Activated B cell treated with CpG ODN at 0.5 μM for 24 hours (primary cell): ENCODE data around the gene SLC8A2. TPM values are rescaled to one million over a fixed set of nuclear protein-coding genes. Genes with fewer than 3 reads are reported as not detected.

Source experiments
- ATAC-seq: fragments of 200-7000 bp; cut with Tn5 transposase; one replicate; pipeline ENCODE4 v1.10.0; 2021; ENCODE audit warnings: low read depth, mild to moderate bottlenecking, moderate library complexity
- CTCF ChIA-PET: fragments of 350-600 bp; sonication (Branson Sonifier 250); formaldehyde crosslinking; loops from one replicate; lab custom pipeline; 2021; ENCODE audit warnings: antibody characterized with exemption; lab: Charles Lee
- POLR2A ChIA-PET: fragments of 350-600 bp; sonication (Branson Sonifier 250); formaldehyde crosslinking; loops from one replicate; lab custom pipeline; 2021; ENCODE audit warnings: antibody characterized with exemption; lab: Charles Lee
- DNase-seq: peaks from one replicate; pipeline ENCODE4 v3.0.0; 2022
- H3K27ac Mint-ChIP-seq: one replicate; pipeline ENCODE4 v1.8.0; 2020; ENCODE audit warnings: mixed read lengths
- H3K27me3 Mint-ChIP-seq: one replicate; pipeline ENCODE4 v1.8.0; 2021; ENCODE audit warnings: mixed read lengths
- H3K36me3 Mint-ChIP-seq: one replicate; pipeline ENCODE4 v1.8.0; 2021; ENCODE audit warnings: low read depth, mixed read lengths
- H3K4me1 Mint-ChIP-seq: one replicate; pipeline ENCODE4 v1.8.0; 2021; ENCODE audit warnings: mixed read lengths
- H3K4me3 Mint-ChIP-seq: one replicate; pipeline ENCODE4 v1.8.0; 2020; ENCODE audit warnings: mild to moderate bottlenecking, mixed read lengths
- H3K9me3 Mint-ChIP-seq: one replicate; pipeline ENCODE4 v1.8.0; 2020; ENCODE audit warnings: mixed read lengths
- CTCF ChIP-seq: fragments of 200-600 bp; IDR thresholded peaks from one replicate; pipeline ENCODE4 v1.8.0; 2022; ENCODE audit warnings: antibody characterized with exemption, mild to moderate bottlenecking
- intact Hi-C: fragments of 100-400 bp; cut with micrococcal nuclease; formaldehyde crosslinking; loops from one replicate; pipeline ENCODE4 v1.15.1; 2024
- total RNA-seq: library from RNA; stranded (reverse); gene quantifications from 2 replicates; pipeline ENCODE4 v1.2.3, GENCODE V29; 2022

SLC8A2 gene
- total RNA-seq, 1 donor from 2014 or later = not detected

GRCh38 chr19:47437500-47437899 lies 34.2 kb downstream of the SLC8A2 start:
- Mint-ChIP-seq H3K27ac (no peak overlapping the region), H3K4me1 (peaks cover 7% of the 10 kb centered on the region), H3K27me3 (peaks cover 68% of the 10 kb centered on the region), H3K9me3 (peaks cover 2% of the 10 kb centered on the region), H3K36me3 (no peaks in the 10 kb centered on the region), H3K4me3 (no peak overlapping the region)
- no peak for DNase-seq
- CTCF ChIA-PET = interaction anchor here (0.8 to 6.7 kb wide), 2 partner anchors 10 to 269 kb away, joined by 3 to 72 read pairs; no protein-coding TSS in a partner anchor
- ATAC-seq = no peak
- POLR2A ChIA-PET = no interaction called here
- intact Hi-C loops = loop anchor here (2.0 kb wide), 1 partner anchor 351 kb away; no protein-coding TSS in a partner anchor
- TF ChIP-seq CTCF = no peak

DNA sequence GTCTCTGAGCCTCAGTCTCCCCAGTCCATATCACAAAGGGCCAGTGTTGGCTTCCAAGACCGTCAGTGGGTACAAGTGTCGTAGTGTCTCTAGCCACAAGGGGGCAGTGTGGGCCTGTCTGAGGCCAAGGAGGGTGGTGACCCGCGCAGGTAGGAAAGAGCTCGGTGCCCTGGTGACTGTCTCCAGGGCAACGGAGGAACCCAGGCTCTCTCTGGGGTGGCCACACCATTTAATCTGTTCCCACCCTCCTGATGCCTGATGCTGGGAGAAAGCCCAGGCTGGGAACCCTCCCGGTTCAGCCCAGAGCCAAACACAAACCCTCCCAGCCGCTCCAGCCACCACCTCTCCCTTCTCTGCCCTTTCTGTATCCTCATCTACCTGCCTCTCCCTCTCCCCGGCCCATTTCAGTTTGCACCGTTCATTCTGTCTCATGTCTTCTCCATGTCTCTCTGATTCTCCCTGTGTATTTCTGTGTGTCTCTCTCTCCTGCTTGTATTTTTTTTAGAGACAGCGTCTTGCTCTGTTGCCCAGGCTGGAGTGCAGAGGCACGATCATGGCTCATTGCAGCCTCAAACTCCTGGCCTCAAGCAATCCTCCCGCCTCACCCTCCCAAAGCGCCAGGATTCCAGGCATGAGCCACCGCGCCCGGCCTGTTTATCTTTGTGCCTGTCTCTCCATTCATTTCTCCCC lies 34.8 kb downstream of the SLC8A2 start:
- intact Hi-C loops = loop anchor here (1.0 to 2.0 kb wide), 5 partner anchors 78 to 352 kb away; partner anchors contain the start of gene NAPA
- DNase-seq (peak; percentile 71), ATAC-seq (peak; percentile 93)
- Mint-ChIP-seq H3K9me3 (peaks cover 2% of the 10 kb centered on the region), H3K36me3 (no peaks in the 10 kb centered on the region), H3K4me1 (peaks cover 7% of the 10 kb centered on the region), H3K27me3 (peaks cover 68% of the 10 kb centered on the region), H3K4me3 (no peak overlapping the region), H3K27ac (no peak overlapping the region)
- TF ChIP-seq CTCF = no peak
- ChIA-PET CTCF (interaction anchor here (0.6 to 6.7 kb wide), 17 partner anchors 9 to 424 kb away, joined by 3 to 72 read pairs (median 4); partner anchors contain the start of genes BICRA, EHD2 and NOP53), POLR2A (interaction anchor here (0.5 to 1.3 kb wide), 4 partner anchors 263 to 309 kb away, joined by 3 to 4 read pairs (median 4); no protein-coding TSS in a partner anchor)

- H3K27me3 Mint-ChIP-seq = peaks cover 66% of the 10 kb centered on the region
- H3K36me3 Mint-ChIP-seq = no peaks in the 10 kb centered on the region
- H3K27ac Mint-ChIP-seq = no peak overlapping the region
- intact Hi-C loops = loop anchor here (1.0 to 2.0 kb wide), 5 partner anchors 79 to 353 kb away; partner anchors contain the start of gene NAPA
- no peak for DNase-seq
- H3K9me3 Mint-ChIP-seq = peaks cover 2% of the 10 kb centered on the region
- no peak for TF ChIP-seq CTCF
- ChIA-PET POLR2A (interaction anchor here (0.6 to 1.3 kb wide), 5 partner anchors 271 to 317 kb away, joined by 3 to 7 read pairs (median 5); no protein-coding TSS in a partner anchor), CTCF (interaction anchor here (1.0 to 6.7 kb wide), 9 partner anchors 10 to 423 kb away, joined by 3 to 72 read pairs (median 9); partner anchors contain the start of genes EHD2 and NOP53)
- no peak overlapping the region for H3K4me3 Mint-ChIP-seq
- H3K4me1 Mint-ChIP-seq = peaks cover 7% of the 10 kb centered on the region
- ATAC-seq = no peak
These were observed 35.7 kb downstream of the SLC8A2 start for GRCh38 chr19:47435883-47436417.

GRCh38 chr19:47435196-47435595 lies 36.5 kb downstream of the SLC8A2 start:
- Mint-ChIP-seq H3K27ac (no peak overlapping the region), H3K4me3 (no peak overlapping the region), H3K27me3 (peaks cover 63% of the 10 kb centered on the region), H3K9me3 (peaks cover 2% of the 10 kb centered on the region), H3K36me3 (no peaks in the 10 kb centered on the region), H3K4me1 (peaks cover 7% of the 10 kb centered on the region)
- no peak for ATAC-seq
- ChIA-PET POLR2A (interaction anchor here (0.6 to 0.7 kb wide), 2 partner anchors 265 to 304 kb away, joined by 3 to 7 read pairs; no protein-coding TSS in a partner anchor), CTCF (interaction anchor here (0.7 to 6.7 kb wide), 3 partner anchors 263 to 305 kb away, joined by 3 to 72 read pairs (median 47); no protein-coding TSS in a partner anchor)
- TF ChIP-seq CTCF = no peak
- intact Hi-C loops = no loop called here
- no peak for DNase-seq
